Fibroblast of villous mesenchyme (primary cell): Measurements from ENCODE around the gene SMIM36. TPM values are rescaled to one million over a fixed set of nuclear protein-coding genes. Genes with fewer than 3 reads are reported as not detected.

Experiments used
- DNase-seq: peaks from one replicate; pipeline ENCODE4 v3.0.0-alpha.2; 2010; ENCODE audit warnings: low read depth
- H3K4me3 ChIP-seq: 2 replicates; pipeline ENCODE4 v1.5.1; 2011; ENCODE audit warnings: low read depth, mild to moderate bottlenecking, low read length
- total RNA-seq: library from RNA; depleted of rRNA; stranded (reverse); fragments of >200 nt; gene quantifications from 2 replicates; pipeline ENCODE4 v1.2.3, GENCODE V29; 2012
- TF ChIP-seq, protein P1 (sequence below): IDR thresholded peaks from 2 replicates; pipeline ENCODE4 v1.5.1; 2012; ENCODE audit warnings: low read depth, mild to moderate bottlenecking, low read length; ENCODE audit not compliant: insufficient read depth

Gene SMIM36
- total RNA-seq, 1 donor, result not detected

DNA sequence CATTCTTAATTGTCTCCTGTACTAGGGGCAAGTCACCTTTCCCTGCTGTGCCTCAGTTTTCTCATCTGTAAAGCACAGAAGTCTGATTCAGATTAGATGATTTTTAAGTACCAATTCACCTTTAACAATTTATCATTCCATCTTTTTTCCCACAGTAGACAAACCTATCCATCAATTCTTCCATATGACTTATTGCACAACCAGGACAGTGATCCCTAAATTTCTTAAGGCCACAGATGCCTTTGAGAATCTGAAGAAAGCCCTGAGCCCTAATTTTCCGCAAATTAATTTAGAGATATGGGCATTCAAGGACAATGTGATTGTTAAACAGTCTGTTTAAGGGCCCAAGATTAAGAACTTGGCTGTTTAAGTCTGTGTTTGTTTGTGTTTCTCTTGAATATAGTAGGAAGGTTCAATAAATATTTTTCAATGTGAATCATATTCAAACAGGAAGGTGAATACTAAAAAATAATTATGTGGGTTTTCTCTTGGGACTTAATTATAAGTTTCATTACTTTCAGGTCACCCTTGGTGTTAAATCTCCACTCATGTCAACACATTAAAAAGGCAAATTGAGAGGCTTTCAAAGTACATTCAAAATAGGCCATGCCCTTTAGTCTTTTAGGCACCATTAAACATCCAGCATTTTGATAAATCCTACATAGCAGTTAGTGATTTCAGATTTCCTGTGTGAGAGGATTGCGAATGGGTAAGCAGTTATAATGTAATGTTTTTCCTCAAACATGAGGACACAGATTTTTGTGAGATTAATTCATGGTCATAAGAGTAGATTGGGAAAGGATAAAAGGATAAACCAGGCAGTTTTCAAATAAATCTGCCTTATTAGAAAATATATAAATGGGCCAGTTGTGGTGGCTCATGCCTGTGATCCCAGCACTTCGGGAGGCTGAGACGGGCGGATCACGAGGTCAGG, 54.7 kb downstream of the SMIM36 start:
- TF ChIP-seq, protein P1, sequence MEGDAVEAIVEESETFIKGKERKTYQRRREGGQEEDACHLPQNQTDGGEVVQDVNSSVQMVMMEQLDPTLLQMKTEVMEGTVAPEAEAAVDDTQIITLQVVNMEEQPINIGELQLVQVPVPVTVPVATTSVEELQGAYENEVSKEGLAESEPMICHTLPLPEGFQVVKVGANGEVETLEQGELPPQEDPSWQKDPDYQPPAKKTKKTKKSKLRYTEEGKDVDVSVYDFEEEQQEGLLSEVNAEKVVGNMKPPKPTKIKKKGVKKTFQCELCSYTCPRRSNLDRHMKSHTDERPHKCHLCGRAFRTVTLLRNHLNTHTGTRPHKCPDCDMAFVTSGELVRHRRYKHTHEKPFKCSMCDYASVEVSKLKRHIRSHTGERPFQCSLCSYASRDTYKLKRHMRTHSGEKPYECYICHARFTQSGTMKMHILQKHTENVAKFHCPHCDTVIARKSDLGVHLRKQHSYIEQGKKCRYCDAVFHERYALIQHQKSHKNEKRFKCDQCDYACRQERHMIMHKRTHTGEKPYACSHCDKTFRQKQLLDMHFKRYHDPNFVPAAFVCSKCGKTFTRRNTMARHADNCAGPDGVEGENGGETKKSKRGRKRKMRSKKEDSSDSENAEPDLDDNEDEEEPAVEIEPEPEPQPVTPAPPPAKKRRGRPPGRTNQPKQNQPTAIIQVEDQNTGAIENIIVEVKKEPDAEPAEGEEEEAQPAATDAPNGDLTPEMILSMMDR, result no peak
- peak; percentile 57 for DNase-seq
- H3K4me3 ChIP-seq, result no peak overlapping the region

DNA sequence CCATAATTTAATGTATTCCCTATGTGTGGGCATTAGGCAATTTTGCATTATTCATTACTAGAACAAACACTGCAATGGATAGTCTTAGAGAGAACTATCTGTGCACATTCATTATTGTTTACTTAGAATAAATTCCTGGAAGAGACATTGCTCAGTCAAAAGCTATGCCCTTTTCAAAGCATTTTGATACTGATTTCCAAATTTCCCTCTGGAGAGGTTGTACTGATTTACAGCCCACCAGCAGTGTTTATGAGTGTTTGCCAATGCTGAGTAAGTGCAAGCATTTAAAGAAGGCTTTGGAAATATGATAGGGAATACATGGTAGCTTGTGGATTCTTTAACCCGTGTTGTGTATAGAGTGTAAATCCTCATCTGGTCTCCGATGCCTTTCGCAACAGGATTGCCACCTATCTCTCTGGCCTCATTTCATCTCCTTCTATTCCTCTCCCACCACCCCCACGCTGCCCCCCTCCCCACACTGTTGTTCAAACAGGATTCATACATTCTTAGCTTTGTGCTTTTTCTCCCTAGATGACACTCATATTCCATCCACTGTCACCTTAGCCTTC, 56.3 kb downstream of the SMIM36 start:
- H3K4me3 ChIP-seq, result no peak overlapping the region
- TF ChIP-seq, protein P1, result no peak
- DNase-seq, result peak; percentile 98

DNA sequence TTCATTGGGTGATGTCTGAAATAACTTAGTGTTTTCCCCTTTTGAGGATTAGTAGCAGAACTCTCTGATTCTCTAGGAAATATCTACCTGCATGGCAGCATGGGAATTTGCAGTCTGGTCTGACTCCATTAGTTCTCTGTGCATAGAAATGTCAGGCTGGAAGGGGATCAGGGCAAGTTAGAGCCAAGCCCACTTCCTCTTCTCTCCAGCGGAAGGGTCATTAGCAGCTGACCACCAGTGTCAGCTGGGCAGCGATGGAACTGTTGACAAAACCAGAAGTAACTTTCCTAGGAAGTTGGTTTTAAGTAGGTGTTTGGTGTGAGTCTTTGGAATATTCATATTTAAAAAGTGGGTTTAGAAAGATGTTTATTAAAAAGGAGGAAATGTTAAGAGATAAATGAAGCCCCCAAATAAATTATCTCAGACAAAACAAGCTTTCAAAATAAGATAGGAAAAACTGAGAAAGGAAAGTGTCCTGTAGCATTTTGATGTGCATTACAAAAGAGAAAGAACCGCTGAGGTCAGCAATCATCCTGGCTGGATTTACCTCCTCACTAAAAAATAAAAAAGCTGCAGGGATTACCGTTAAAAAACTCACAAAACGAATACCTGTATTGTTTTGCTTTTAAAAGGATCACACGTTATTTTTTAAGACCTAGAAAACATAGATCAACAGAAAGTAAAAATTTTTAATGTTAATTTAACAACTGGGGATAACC, 57.3 kb downstream of the SMIM36 start:
- DNase-seq, result no peak
- TF ChIP-seq, protein P1, result no peak
- H3K4me3 ChIP-seq, result no peak overlapping the region

DNA sequence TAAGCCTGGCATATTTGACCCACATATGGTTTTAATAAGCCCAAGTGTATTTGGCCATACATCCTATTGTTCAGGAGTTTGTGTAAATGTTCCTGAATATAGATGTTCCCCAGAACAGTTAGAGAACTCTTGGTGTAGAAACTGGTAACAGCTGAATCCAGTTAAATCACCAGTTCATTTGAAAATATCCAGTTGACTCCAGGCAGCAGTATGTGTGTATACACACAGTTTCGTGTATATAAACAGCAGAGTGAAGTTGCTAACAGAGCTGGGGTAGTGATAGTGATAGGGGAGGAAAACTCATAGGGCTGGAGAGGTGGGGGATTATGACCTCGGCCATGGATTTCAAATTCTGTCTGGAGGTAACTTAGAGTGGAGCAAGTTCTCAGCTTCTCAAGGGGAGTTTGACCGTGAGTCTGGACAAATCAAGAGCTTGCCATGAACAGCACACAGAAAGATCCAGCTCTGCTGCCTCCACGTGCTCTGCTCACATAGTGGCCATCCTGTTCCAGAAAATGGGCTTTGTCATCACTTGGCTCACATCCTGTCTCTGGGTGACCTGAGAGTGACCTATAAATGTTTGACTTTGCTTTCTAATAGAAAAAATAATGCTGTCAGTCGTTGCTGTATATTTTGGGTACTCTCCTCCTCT, 59.0 kb downstream of the SMIM36 start:
- H3K4me3 ChIP-seq, result no peak overlapping the region
- peak; percentile 90 for DNase-seq
- TF ChIP-seq, protein P1, result no peak

DNA sequence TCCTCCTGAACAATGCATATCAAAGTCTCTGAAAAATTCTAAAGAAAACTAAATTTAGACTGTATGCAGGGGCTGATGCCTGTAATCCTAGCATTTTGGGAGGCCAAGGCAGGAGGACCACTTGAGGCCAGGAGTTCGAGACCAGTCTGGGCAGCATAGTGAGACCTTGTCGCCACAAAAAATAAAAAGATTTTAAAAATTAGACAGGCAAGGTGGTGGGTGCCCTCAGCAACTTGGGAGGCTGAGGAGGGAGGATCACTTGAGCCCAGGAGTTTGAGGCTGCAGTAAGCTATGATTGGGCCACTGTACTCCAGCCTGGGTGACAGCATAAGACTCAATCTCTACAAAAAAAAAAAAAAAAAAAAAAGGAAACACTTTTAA, 59.5 kb downstream of the SMIM36 start:
- DNase-seq, result no peak
- H3K4me3 ChIP-seq, result no peak overlapping the region
- TF ChIP-seq, protein P1, result no peak

DNA sequence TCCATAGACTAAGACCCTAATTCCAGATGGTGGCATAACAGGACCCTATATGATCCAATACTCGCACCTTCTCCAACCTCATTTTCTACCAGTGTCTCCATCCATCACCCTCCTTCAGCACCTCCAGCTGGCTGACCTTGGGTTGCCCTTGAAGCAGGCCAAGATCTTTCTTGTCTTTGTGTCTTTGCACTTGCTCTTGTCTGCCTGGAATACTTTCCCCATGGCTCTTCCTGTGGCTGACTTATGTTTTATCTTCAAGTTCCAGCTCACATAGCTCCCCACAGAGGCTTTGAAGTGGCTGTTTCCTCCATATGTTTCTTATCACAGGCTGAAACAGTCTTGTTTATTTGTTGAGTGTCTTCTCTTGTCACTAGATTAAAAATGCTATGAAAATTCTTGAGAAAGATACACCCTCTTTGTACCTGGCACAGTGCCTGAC, 60.0 kb downstream of the SMIM36 start:
- TF ChIP-seq, protein P1, result no peak
- peak; percentile 93 for DNase-seq
- H3K4me3 ChIP-seq, result no peak overlapping the region
